GM18951 (cell line): ENCODE measurements around the gene ENTPD7.
A peak's percentile ranks its signal among the peaks of the same experiment; 100 is the strongest.
"Not testable (repeated sequence)": the region's sequence is repeated elsewhere in the genome, so short reads cannot be mapped to it uniquely, and the experiment has no call there.

Experiments used
- POLR2A ChIP-seq: IDR thresholded peaks from 4 replicates; pipeline ENCODE4 v1.6.1; 2011; ENCODE audit warnings: mild to moderate bottlenecking; ENCODE audit not compliant: insufficient read length, insufficient read depth; ENCODE audit errors: extremely low read depth
- in situ Hi-C: fragments of 300-500 bp; cut with MboI; formaldehyde crosslinking; loops from one replicate; pipeline ENCODE4 v1.12.0; 2022; ENCODE audit warnings: low sequenced_read_pairs, mixed read lengths, inconsistent platforms; ENCODE audit not compliant: unreplicated experiment

The ENTPD7 gene

DNA sequence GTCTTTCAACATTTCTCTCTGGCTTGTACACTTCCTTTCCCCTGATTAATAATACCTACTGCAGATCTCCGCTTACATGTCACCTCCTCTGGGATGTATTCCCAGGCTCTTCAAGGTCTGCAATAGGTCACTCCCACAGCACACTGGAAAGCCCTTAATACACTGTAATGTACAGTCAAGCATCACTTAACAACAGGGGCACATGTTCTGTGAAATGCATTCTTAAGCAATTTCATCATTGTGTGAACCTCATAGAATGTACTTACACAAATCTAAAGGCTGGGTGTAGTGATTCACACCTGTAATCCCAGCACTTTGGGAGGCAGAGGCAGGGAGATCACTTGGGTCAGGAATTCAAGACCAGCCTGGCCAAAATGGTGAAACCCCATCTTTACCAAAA, 70.7 kb downstream of the ENTPD7 start:
- in situ Hi-C loops: no loop called here
- TF ChIP-seq POLR2A: no peak

DNA sequence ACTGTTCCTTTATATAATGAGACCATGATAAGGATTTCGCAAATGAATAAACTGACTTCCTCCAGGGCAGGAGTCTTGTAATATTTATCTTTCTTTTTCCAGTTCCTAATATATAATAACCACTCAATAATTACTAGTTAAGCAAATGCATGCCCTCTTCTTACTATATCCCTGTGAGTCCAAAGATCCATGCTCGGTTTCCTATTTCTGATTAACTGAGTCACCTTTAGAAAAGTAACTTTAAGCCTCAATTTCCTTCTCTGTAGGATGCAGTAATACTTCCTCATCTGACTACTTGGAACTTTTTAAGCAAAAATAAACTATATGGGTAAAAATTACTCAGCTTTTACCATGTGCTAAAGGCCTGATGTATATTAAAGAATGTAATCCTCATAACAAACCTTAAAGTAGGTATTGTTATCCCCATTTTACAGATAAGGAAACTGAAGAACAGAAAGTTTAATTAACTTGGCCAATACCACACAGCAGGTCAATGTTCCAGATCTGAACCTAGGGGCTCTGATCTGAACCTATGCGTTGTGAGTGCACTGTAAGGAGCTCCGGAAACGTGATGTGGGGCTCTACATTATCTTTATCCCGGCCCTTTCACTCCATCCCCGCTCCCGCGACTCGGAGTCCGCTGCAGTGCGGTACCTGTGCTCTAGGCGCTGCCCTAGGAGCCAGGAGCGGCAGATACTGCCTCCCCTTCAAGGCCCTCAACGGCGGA, 72.2 kb downstream of the ENTPD7 start:
- TF ChIP-seq POLR2A: no peak
- in situ Hi-C loops: no loop called here

DNA sequence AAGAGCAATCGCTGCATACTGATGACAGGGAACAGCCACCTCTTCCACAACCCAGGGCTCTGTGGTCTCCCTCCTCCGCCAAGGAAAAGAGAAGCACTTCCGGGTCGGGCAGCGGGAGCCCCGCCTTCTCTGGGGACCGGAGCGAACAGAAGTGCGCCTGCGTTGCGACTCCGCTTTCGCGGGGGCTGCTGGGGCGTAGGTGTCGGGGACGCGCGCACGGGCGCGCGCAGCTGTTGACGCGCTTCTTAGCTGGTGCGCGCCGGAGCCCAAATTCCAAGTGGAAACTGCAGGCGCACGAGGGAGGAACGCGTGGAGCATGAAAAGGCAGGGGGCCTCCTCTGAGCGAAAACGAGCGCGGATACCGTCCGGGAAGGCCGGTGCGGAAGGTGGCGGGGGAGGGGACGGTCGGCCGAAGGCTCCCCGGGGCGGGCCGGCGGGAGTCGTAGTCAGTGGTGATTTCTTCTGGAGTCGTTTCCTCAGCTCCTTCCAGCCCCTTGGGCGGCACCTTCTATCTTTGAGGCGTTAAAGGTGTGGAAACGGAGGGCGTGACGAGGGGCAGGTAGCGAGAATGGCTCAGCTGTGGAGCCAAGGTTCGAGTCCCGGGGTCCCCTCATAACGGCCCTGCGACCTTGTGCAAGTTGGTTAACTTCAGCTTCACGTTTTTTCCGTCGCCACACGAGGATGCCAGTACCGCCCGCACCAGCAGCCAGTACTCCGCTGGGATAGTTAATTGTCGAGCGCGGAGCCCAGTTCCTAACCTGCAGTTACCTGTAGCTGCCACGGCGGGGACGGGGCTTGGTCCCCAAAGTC, 72.9 kb downstream of the ENTPD7 start, which contains the start of the genes COX15 and CUTC:
TSS of gene COX15 (minus strand) at position 95 of the 810 bp plus-strand sequence. CDS start at position 17, 78 bp downstream.
TSS of gene CUTC (plus strand) at position 202 of the 810 bp plus-strand sequence. CDS start at position 317, 115 bp downstream.
- in situ Hi-C loops: no loop called here
- peak; percentile 94 for TF ChIP-seq POLR2A

GRCh38 chr10:99733366-99733765, 74.1 kb downstream of the ENTPD7 start:
- no peak for TF ChIP-seq POLR2A
- in situ Hi-C loops: no loop called here

- in situ Hi-C loops: not testable (repeated sequence)
Observed at GRCh38 chr10:99734111-99734510, 74.8 kb downstream of the ENTPD7 start.

- in situ Hi-C loops: no loop called here
- TF ChIP-seq POLR2A: no peak
Observed at GRCh38 chr10:99740260-99740659, 81.0 kb downstream of the ENTPD7 start.

DNA sequence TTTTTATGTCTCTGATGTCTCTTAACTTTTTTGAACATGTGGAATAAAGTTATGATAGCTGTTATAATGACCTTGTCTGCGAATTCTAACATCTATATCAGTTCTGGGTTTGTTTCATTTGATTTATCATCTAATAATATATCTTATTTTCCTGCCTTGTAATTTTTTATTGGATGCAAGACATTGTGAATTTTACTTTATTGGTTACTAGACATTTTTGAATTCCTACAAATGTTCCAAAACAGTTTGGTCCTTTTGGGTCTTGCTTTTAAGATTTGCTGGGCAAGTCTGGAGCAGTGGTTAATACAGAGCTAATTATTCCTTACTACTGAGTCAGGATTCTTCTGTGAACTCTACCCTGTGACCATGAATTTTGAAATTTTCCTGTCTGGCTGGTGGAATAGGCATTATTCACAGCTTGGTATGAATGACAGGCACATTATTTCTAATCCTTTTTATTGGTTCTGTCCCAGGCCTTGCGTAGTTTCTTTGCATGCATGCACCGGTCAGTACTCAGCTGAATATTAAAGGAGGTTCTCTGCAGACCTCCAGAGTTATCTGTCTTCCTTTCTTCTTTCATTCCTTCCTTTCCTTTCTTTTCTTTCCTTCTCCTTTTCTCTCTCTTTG, 81.7 kb downstream of the ENTPD7 start:
- TF ChIP-seq POLR2A: no peak
- in situ Hi-C loops: no loop called here

DNA sequence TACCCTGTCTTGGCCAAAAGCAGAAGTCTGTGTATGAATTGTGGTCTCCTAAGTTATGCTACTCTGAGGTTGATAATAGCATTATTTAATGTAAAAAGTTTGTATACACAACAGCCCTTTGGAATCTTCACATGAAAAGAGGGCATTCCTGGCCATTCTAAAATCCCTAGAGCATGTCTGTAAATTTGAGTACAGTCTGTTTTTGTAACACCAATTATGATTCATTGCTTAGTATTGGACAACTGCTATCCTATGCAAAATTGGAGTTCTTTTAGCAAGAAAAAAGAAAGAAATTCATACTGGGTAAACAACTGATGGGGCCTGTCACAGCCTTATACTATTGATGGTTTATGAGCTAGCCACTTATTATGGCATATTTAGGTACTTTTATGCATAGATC, 82.9 kb downstream of the ENTPD7 start:
- in situ Hi-C loops: no loop called here
- no peak for TF ChIP-seq POLR2A

DNA sequence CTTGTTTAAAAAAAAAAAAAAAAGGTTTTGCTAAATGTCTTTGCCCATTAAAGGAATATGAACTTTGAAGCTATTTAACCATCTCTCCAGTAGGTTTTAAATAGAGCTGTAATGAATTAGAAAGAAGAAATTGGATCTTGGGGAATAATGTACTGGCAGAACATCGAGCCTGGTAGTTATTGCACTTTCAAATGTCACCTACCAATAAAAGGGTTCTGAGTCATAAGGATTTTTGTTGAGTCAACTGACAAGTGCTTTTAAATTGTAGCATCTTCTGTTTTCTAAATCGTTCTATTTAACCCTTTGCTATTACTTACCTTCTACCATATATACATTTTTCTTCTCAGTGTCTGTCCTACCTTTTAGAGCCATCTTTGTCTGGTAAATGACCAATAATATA, 83.4 kb downstream of the ENTPD7 start:
- no peak for TF ChIP-seq POLR2A
- in situ Hi-C loops: no loop called here

DNA sequence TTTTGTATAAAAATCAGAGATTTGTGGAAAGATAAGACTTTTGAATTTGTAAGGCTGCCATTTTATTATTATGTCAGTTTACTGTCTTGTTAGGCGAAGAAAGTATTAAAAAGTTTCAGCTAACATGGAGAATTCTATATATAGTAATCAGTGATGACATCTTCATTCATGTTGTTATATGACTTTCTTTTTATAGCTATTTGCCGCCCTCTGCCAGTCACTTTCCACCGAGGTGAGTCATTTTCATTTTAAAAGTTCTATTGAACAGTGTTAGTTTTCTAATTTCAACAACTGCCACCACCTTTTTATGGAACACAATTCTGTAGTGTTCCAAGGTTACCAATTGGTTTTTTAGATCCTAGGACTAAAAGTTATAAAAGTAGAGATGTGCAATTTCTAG, 84.5 kb downstream of the ENTPD7 start:
- TF ChIP-seq POLR2A: no peak
- in situ Hi-C loops: no loop called here

GRCh38 chr10:99746166-99746565, 86.9 kb downstream of the ENTPD7 start:
- in situ Hi-C loops: not testable (repeated sequence)

DNA sequence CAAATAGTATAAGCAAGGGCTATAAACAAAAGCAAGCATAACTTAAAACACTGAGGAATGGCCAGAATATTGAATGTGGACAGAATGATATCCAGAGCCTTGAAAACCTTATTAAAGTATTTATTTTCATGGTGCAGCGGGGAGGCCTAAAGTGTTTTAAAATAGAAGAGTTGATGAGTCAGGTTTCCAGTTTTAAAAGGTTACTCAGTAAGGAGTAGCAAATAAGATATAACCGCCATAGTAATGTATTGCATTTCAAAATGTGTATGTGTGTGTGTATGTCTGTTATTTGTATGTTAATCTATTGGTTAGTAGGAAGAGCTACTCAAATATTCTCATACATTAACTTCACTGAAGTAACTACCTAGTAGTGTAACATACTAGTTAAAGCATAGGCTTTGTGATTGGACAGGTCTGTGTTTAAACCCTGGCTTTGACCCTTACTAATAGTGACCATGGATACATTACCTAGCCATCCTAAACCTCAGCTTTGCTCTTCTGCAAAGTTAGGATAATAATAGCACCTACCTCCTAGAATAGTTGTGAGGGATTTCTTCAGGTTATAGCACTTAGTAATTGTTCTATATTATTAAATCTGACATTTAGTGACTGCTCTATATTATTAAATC, 89.6 kb downstream of the ENTPD7 start:
- no peak for TF ChIP-seq POLR2A
- in situ Hi-C loops: no loop called here

- in situ Hi-C loops: no loop called here
- TF ChIP-seq POLR2A: no peak
Observed at GRCh38 chr10:99750641-99751040, 91.3 kb downstream of the ENTPD7 start.
